HepG2 (cell line): ENCODE measurements around the gene TM9SF2. TPM values are rescaled to one million over a fixed set of nuclear protein-coding genes. Genes with fewer than 3 reads are reported as not detected.

ENCODE experiments used
- AKAP8 ChIP-seq: sonication (generic); formaldehyde crosslinking; IDR thresholded peaks from 2 replicates; pipeline ENCODE4 v1.5.1; 2020; ENCODE audit warnings: mild to moderate bottlenecking, missing genetic modification reagents
- FOSL1 ChIP-seq: sonication (generic); formaldehyde crosslinking; IDR thresholded peaks from 2 replicates; pipeline ENCODE4 v1.9.0; 2021; ENCODE audit warnings: missing genetic modification reagents, borderline replicate concordance
- GFI1 ChIP-seq: sonication (generic); formaldehyde crosslinking; IDR thresholded peaks from 2 replicates; pipeline ENCODE4 v1.5.0; 2020; ENCODE audit warnings: missing genetic modification reagents, mild to moderate bottlenecking, borderline replicate concordance
- GTF2F1 ChIP-seq: fragments of 150-350 bp; IDR thresholded peaks from 2 replicates; pipeline ENCODE4 v1.6.1; 2014; ENCODE audit warnings: low read length
- HNRNPLL ChIP-seq: fragments of 200-400 bp; formaldehyde crosslinking; IDR thresholded peaks from 2 replicates; pipeline ENCODE4 v1.6.1; 2017; ENCODE audit warnings: mild to moderate bottlenecking, low read depth, low read length; ENCODE audit not compliant: poor library complexity, severe bottlenecking
- MATR3 ChIP-seq: sonication (generic); formaldehyde crosslinking; IDR thresholded peaks from 2 replicates; pipeline ENCODE4 v1.4.0; 2020; ENCODE audit warnings: missing genetic modification reagents
- NRL ChIP-seq: sonication (generic); formaldehyde crosslinking; IDR thresholded peaks from 2 replicates; pipeline ENCODE4 v1.5.0; 2020; ENCODE audit warnings: missing genetic modification reagents, mild to moderate bottlenecking, moderate library complexity, borderline replicate concordance
- POLR2G ChIP-seq: fragments of 200-400 bp; formaldehyde crosslinking; IDR thresholded peaks from 2 replicates; pipeline ENCODE4 v1.6.1; 2018; ENCODE audit warnings: mild to moderate bottlenecking, low read depth, low read length, moderate library complexity
- SNAI1 ChIP-seq: sonication (generic); formaldehyde crosslinking; IDR thresholded peaks from 2 replicates; pipeline ENCODE4 v1.5.0; 2020; ENCODE audit warnings: mild to moderate bottlenecking, missing genetic modification reagents, borderline replicate concordance
- U2AF1 ChIP-seq: fragments of 200-400 bp; formaldehyde crosslinking; optimal IDR thresholded peaks from 2 replicates; pipeline ENCODE3; 2017; ENCODE audit warnings: mild to moderate bottlenecking, low read depth, low read length
- ZKSCAN8 ChIP-seq: IDR thresholded peaks from 2 replicates; pipeline ENCODE4 v1.6.1; 2016; ENCODE audit warnings: borderline replicate concordance, missing genetic modification reagents, missing compliant biosample characterization
- ZNF10 ChIP-seq: sonication (generic); formaldehyde crosslinking; IDR thresholded peaks from 2 replicates; pipeline ENCODE4 v1.4.0; 2020; ENCODE audit warnings: mild to moderate bottlenecking, low read depth, missing genetic modification reagents, borderline replicate concordance
- ZNF331 ChIP-seq: sonication (generic); formaldehyde crosslinking; IDR thresholded peaks from 2 replicates; pipeline ENCODE4 v1.4.0; 2020; ENCODE audit warnings: missing genetic modification reagents
- ZNF562 ChIP-seq: sonication (generic); formaldehyde crosslinking; IDR thresholded peaks from 2 replicates; pipeline ENCODE4 v1.8.0; 2022; ENCODE audit warnings: missing genetic modification reagents, borderline replicate concordance
- ZNF720 ChIP-seq: sonication (generic); formaldehyde crosslinking; IDR thresholded peaks from 2 replicates; pipeline ENCODE4 v1.4.0; 2020; ENCODE audit warnings: missing genetic modification reagents
- ZNF746 ChIP-seq: sonication (generic); formaldehyde crosslinking; IDR thresholded peaks from 2 replicates; pipeline ENCODE4 v1.8.0; 2022; ENCODE audit warnings: mild to moderate bottlenecking, missing genetic modification reagents
- ZNF788 ChIP-seq: sonication (generic); formaldehyde crosslinking; IDR thresholded peaks from 2 replicates; pipeline ENCODE4 v1.5.0; 2020; ENCODE audit warnings: mild to moderate bottlenecking, missing genetic modification reagents, borderline replicate concordance
- polyA plus RNA-seq, 8 experiments: library from polyadenylated mRNA; depleted of rRNA in 3 of 8; stranded (reverse) in 7 of 8; unstranded in 1 of 8; fragments of >200 nt; fragmentation: Illumina TruSeq in 4 of 8; extraction: Trizol in 4 of 8; gene quantifications; 2 replicates each; pipeline versions ENCODE4 v1.2.1 to v1.2.3, GENCODE V29; 2011 to 2016; ENCODE audit warnings: low read depth in 4 of 8, missing spikeins in 1 of 8, mixed read lengths in 1 of 8; ENCODE audit not compliant: insufficient read depth in 1 of 8
- total RNA-seq, 5 experiments: library from RNA; depleted of rRNA; stranded (reverse); fragments of >200 nt; fragmentation: Illumina TruSeq; extraction: Trizol; gene quantifications; 2 replicates each; pipeline ENCODE4 v1.2.3, GENCODE V29; 2016; ENCODE audit warnings: low read depth in 1 of 5
- TF ChIP-seq, protein P1 (sequence below), 2 experiments: fragments of 450-650 bp in 1 of 2; sonication (generic) in 1 of 2; formaldehyde crosslinking; IDR thresholded peaks; 2 replicates each; pipeline versions ENCODE4 v1.5.0 to v1.8.0; 2020 to 2022; ENCODE audit warnings: mild to moderate bottlenecking in 1 of 2, missing genetic modification reagents in 1 of 2
- TF ChIP-seq, protein P2 (sequence below): sonication (generic); formaldehyde crosslinking; IDR thresholded peaks from 2 replicates; pipeline ENCODE4 v1.4.0; 2020; ENCODE audit warnings: missing genetic modification reagents
- TF ChIP-seq, protein P3 (sequence below): sonication (generic); formaldehyde crosslinking; IDR thresholded peaks from 2 replicates; pipeline ENCODE4 v1.5.0; 2020; ENCODE audit warnings: mild to moderate bottlenecking, missing genetic modification reagents
- TF ChIP-seq, protein P4 (sequence below): sonication (generic); IDR thresholded peaks from 2 replicates; pipeline ENCODE4 v1.6.1; 2016; ENCODE audit warnings: low read depth, borderline replicate concordance

Gene TM9SF2
- total and polyA plus RNA-seq, 2 of the 13 experiments (the other 11 are each of a cell fraction or from before 2014, with no cell fraction given): 94.1 to 123 TPM

DNA sequence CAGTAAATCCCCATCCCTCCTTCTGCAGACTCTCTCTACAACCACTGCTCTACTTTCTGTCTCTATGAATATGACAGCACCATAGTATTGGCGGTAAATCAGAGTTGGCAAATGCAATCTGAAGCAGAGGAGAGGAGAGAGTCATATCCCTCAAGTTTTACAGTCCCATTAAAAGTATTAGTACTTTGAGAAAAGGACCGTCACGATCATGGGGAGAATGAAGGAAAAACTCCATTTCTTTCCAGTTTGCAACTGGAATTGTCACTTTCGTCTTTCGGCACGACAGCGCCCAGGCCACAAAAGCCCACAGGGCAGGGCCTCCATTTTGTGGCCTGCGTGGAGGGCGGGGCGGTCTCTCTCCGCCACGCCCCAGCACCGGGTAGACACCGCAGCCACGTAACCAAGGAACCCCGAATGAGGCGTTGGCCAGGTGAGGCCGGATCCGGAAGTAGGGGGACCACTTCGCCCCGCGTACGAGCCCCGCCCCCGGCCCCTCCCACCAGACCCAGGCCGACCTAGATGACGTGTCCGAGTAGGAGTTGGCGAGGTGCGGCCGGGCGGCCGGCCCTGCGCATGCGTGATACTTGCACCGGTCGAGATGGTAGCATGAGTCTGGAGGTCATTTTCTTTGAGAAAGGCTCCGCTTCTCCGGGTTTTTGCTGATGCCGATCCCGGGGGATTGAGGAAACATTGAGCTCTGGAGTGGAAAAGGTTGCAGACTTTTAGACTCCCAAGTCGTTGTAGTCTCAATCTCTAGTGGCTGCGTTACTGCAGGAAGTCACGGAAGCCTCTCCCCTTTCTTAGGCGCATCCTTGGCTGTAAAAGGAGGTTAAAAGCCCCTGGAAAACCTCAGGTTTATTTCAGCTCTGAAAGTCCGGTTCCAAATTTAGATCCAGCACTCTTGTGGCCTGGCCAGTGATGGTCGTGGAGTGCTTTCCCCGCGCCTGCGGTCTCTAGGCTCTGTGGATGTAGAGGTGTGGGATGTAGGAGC lies 2.8 kb upstream of the TM9SF2 start (continued):
- no peak for TF ChIP-seq FOSL1 (CRISPR knock-in tag)
- no peak for TF ChIP-seq ZNF746 (CRISPR knock-in tag)
- TF ChIP-seq NRL (CRISPR knock-in tag): 0 out of 2 replicates have a peak, but pooled peaks have one; percentile 26
- TF ChIP-seq HNRNPLL: peak; percentile 65
- TF ChIP-seq ZNF720 (CRISPR knock-in tag): no peak
- peak; percentile 72; the same call in 1 of the 2 replicates for TF ChIP-seq GFI1
- no peak for TF ChIP-seq U2AF1
- TF ChIP-seq GTF2F1: no peak
- TF ChIP-seq ZKSCAN8 (CRISPR knock-in tag): 0 out of 2 replicates have a peak, but pooled peaks have one; percentile 8
- no peak for TF ChIP-seq ZNF562 (CRISPR knock-in tag)
- no peak for TF ChIP-seq ZNF10 (CRISPR knock-in tag)
- TF ChIP-seq, protein P1, sequence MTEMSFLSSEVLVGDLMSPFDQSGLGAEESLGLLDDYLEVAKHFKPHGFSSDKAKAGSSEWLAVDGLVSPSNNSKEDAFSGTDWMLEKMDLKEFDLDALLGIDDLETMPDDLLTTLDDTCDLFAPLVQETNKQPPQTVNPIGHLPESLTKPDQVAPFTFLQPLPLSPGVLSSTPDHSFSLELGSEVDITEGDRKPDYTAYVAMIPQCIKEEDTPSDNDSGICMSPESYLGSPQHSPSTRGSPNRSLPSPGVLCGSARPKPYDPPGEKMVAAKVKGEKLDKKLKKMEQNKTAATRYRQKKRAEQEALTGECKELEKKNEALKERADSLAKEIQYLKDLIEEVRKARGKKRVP (CRISPR knock-in tag; IDR thresholded peaks at IDR 0.05): no peak
- TF ChIP-seq ZNF331: no peak
- TF ChIP-seq ZNF788 (CRISPR knock-in tag): no peak; the same call in 1 of the 2 replicates
- TF ChIP-seq, protein P2, sequence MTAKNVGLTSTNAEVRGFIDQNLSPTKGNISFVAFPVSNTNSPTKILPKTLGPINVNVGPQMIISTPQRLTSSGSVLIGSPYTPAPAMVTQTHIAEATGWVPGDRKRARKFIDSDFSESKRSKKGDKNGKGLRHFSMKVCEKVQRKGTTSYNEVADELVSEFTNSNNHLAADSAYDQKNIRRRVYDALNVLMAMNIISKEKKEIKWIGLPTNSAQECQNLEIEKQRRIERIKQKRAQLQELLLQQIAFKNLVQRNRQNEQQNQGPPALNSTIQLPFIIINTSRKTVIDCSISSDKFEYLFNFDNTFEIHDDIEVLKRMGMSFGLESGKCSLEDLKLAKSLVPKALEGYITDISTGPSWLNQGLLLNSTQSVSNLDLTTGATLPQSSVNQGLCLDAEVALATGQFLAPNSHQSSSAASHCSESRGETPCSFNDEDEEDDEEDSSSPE (CRISPR knock-in tag): peak; percentile 50; the same call in 1 of the 2 replicates
- TF ChIP-seq MATR3 (CRISPR knock-in tag): no peak
- TF ChIP-seq, protein P3, sequence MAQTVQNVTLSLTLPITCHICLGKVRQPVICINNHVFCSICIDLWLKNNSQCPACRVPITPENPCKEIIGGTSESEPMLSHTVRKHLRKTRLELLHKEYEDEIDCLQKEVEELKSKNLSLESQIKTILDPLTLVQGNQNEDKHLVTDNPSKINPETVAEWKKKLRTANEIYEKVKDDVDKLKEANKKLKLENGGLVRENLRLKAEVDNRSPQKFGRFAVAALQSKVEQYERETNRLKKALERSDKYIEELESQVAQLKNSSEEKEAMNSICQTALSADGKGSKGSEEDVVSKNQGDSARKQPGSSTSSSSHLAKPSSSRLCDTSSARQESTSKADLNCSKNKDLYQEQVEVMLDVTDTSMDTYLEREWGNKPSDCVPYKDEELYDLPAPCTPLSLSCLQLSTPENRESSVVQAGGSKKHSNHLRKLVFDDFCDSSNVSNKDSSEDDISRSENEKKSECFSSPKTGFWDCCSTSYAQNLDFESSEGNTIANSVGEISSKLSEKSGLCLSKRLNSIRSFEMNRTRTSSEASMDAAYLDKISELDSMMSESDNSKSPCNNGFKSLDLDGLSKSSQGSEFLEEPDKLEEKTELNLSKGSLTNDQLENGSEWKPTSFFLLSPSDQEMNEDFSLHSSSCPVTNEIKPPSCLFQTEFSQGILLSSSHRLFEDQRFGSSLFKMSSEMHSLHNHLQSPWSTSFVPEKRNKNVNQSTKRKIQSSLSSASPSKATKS (CRISPR knock-in tag): no peak
- peak; percentile 91 for TF ChIP-seq POLR2G
- TF ChIP-seq, protein P4, sequence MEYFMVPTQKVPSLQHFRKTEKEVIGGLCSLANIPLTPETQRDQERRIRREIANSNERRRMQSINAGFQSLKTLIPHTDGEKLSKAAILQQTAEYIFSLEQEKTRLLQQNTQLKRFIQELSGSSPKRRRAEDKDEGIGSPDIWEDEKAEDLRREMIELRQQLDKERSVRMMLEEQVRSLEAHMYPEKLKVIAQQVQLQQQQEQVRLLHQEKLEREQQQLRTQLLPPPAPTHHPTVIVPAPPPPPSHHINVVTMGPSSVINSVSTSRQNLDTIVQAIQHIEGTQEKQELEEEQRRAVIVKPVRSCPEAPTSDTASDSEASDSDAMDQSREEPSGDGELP: peak; percentile 67; the same call in 1 of the 2 replicates
- TF ChIP-seq AKAP8 (CRISPR knock-in tag): no peak
- no peak for TF ChIP-seq SNAI1 (CRISPR knock-in tag)
